K562 (cell line): ENCODE results near the gene LATS1. TPM values are rescaled to one million over a fixed set of nuclear protein-coding genes. Genes with fewer than 3 reads are reported as not detected.
A peak's percentile ranks its signal among the peaks of the same experiment; 100 is the strongest.

Experiments used
- ATF3 ChIP-seq, 2 experiments: fragments of 450-650 bp in 1 of 2; sonication (generic) in 1 of 2; formaldehyde crosslinking in 1 of 2; IDR thresholded peaks in 1 of 2; conservative IDR thresholded peaks in 1 of 2; 2 replicates each; pipeline versions ENCODE4 v1.6.1 to v1.8.1; 2016 to 2023; ENCODE audit warnings: mild to moderate bottlenecking in 2 of 2, moderate library complexity in 2 of 2, inconsistent platforms in 1 of 2, missing genetic modification reagents in 1 of 2
- CHCHD3 ChIP-seq: fragments of 250-450 bp; sonication (Bioruptor Pico); IDR thresholded peaks from 2 replicates; pipeline ENCODE4 v2.1.2; 2022; ENCODE audit warnings: mild to moderate bottlenecking
- CSDE1 ChIP-seq, 2 experiments: fragments of 450-650 bp; IDR thresholded peaks; 2 replicates each; pipeline ENCODE4 v1.6.1; 2016; ENCODE audit warnings: mild to moderate bottlenecking in 1 of 2
- DMBX1 ChIP-seq: fragments of 250-450 bp; sonication (Bioruptor Pico); IDR thresholded peaks from 2 replicates; pipeline ENCODE4 v1.8.0; 2022; ENCODE audit warnings: inconsistent platforms, mild to moderate bottlenecking, moderate library complexity, borderline replicate concordance
- EP300 ChIP-seq: IDR thresholded peaks from 2 replicates; pipeline ENCODE4 v1.6.1; 2012; ENCODE audit warnings: low read length, improper control_type of control experiment
- HDAC1 ChIP-seq, 2 experiments: fragments of 450-650 bp; IDR thresholded peaks; 2 replicates each; pipeline ENCODE4 v1.6.1; 2016 to 2017; ENCODE audit warnings: inconsistent platforms in 1 of 2, mild to moderate bottlenecking in 1 of 2, moderate library complexity in 1 of 2
- HMG20A ChIP-seq: fragments of 450-650 bp; formaldehyde crosslinking; conservative IDR thresholded peaks from 2 replicates; pipeline ENCODE4 v1.4.0; 2020; ENCODE audit warnings: mild to moderate bottlenecking, mixed read lengths
- HNRNPH1 ChIP-seq: fragments of 200-400 bp; formaldehyde crosslinking; optimal IDR thresholded peaks from 2 replicates; pipeline ENCODE3; 2017; ENCODE audit warnings: low read depth, mild to moderate bottlenecking, low read length, moderate library complexity
- JUND ChIP-seq, 2 experiments: IDR thresholded peaks; 2 replicates in 1 of 2; 3 replicates in 1 of 2; pipeline ENCODE4 v1.6.1; 2011; ENCODE audit warnings: borderline replicate concordance in 2 of 2, low read depth in 2 of 2, low read length in 2 of 2, improper control_type of control experiment in 1 of 2, missing biosample characterization in 1 of 2, missing genetic modification characterization in 1 of 2, missing genetic modification reagents in 1 of 2
- MAZ ChIP-seq, 2 experiments: fragments of 450-650 bp in 1 of 2; sonication (generic) in 1 of 2; formaldehyde crosslinking; IDR thresholded peaks in 1 of 2; conservative IDR thresholded peaks in 1 of 2; 2 replicates each; pipeline versions ENCODE4 v1.4.0 to v1.5.0; 2020; ENCODE audit warnings: mild to moderate bottlenecking in 1 of 2, missing genetic modification reagents in 1 of 2
- MYNN ChIP-seq, 2 experiments: sonication (generic); formaldehyde crosslinking in 1 of 2; IDR thresholded peaks; 2 replicates each; pipeline versions ENCODE4 v1.5.0 to v1.6.1; 2016 to 2020; ENCODE audit warnings: antibody characterized with exemption in 1 of 2, missing genetic modification reagents in 1 of 2
- PHF20 ChIP-seq: fragments of 450-650 bp; IDR thresholded peaks from 2 replicates; pipeline ENCODE4 v1.6.1; 2018; ENCODE audit not compliant: partially characterized antibody
- SFPQ ChIP-seq: fragments of 200-400 bp; formaldehyde crosslinking; IDR thresholded peaks from 2 replicates; pipeline ENCODE4 v1.6.1; 2017; ENCODE audit warnings: mild to moderate bottlenecking, low read depth, low read length, moderate library complexity
- TAL1 ChIP-seq: fragments of 450-650 bp; IDR thresholded peaks from 2 replicates; pipeline ENCODE4 v1.6.1; 2016; ENCODE audit warnings: mild to moderate bottlenecking
- ZNF197 ChIP-seq: fragments of 200-800 bp; sonication (Bioruptor generic); IDR thresholded peaks from 2 replicates; pipeline ENCODE4 v1.6.1; 2016; ENCODE audit warnings: low read depth, missing genetic modification characterization, missing compliant biosample characterization
- ZNF583 ChIP-seq: fragments of 250-450 bp; sonication (Bioruptor Pico); IDR thresholded peaks from 2 replicates; pipeline ENCODE4 v1.4.0; 2020
- ZNF780A ChIP-seq: fragments of 250-450 bp; sonication (Bioruptor Pico); IDR thresholded peaks from 2 replicates; pipeline ENCODE4 v1.5.0; 2021; ENCODE audit warnings: mild to moderate bottlenecking
- ZNF830 ChIP-seq: fragments of 250-450 bp; sonication (Bioruptor Pico); IDR thresholded peaks from 2 replicates; pipeline ENCODE4 v1.5.0; 2021; ENCODE audit warnings: mild to moderate bottlenecking
- ZSCAN29 ChIP-seq: fragments of 450-650 bp; IDR thresholded peaks from 2 replicates; pipeline ENCODE4 v1.6.1; 2017
- polyA plus RNA-seq, 8 experiments: library from polyadenylated mRNA; depleted of rRNA in 4 of 8; stranded (reverse) in 5 of 8; unstranded in 3 of 8; fragments of >200 nt; fragmentation: Nextera tagmentation in 2 of 8; fragmentation: Illumina TruSeq in 1 of 8; extraction: Ambion mirVana in 2 of 8; extraction: Trizol in 1 of 8; gene quantifications; 2 replicates each; pipeline versions ENCODE4 v1.2.1 to v1.2.3, GENCODE V29; 2011 to 2014; ENCODE audit warnings: inconsistent platforms in 1 of 8, missing spikeins in 1 of 8
- total RNA-seq, 7 experiments: library from RNA; depleted of rRNA in 6 of 7; stranded (reverse); fragments of >200 nt in 6 of 7; fragmentation: Illumina TruSeq in 2 of 7; extraction: Trizol in 2 of 7; gene quantifications; 2 replicates each; pipeline versions ENCODE4 v1.2.1 to v1.2.3, GENCODE V29; 2011 to 2021; ENCODE audit warnings: low replicate concordance in 1 of 7
- TF ChIP-seq, protein P1 (sequence below): sonication (generic); formaldehyde crosslinking; IDR thresholded peaks from 2 replicates; pipeline ENCODE4 v1.4.0; 2020; ENCODE audit warnings: mild to moderate bottlenecking, missing genetic modification reagents
- TF ChIP-seq, protein P2 (sequence below): fragments of 450-650 bp; IDR thresholded peaks from 2 replicates; pipeline ENCODE4 v1.6.1; 2016; ENCODE audit warnings: low read depth, mild to moderate bottlenecking, moderate library complexity

The LATS1 gene
- total and polyA plus RNA-seq, 9 of the 15 experiments (the other 6 are each of a cell fraction or from before 2014, with no cell fraction given) = 5.0 to 36.3 (median 18.4) TPM

GRCh38 chr6:149717588-149718458 is at the start of gene LATS1 (continued):
- TF ChIP-seq, protein P1, sequence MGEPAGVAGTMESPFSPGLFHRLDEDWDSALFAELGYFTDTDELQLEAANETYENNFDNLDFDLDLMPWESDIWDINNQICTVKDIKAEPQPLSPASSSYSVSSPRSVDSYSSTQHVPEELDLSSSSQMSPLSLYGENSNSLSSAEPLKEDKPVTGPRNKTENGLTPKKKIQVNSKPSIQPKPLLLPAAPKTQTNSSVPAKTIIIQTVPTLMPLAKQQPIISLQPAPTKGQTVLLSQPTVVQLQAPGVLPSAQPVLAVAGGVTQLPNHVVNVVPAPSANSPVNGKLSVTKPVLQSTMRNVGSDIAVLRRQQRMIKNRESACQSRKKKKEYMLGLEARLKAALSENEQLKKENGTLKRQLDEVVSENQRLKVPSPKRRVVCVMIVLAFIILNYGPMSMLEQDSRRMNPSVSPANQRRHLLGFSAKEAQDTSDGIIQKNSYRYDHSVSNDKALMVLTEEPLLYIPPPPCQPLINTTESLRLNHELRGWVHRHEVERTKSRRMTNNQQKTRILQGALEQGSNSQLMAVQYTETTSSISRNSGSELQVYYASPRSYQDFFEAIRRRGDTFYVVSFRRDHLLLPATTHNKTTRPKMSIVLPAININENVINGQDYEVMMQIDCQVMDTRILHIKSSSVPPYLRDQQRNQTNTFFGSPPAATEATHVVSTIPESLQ = no peak; the same call in none of the 2 replicates
- TF ChIP-seq CSDE1 (IDR thresholded peaks at IDR 0.05) (no peak; a peak in 1 of 4 replicates), ATF3 (IDR thresholded peaks at IDR 0.05) (no peak), ATF3 (CRISPR knock-in tag; conservative IDR thresholded peaks at IDR 0.05) (peak; percentile 84), JUND (IDR thresholded peaks at IDR 0.05; ENCODE audit: borderline replicate concordance, low read depth, low read length) (no peak), JUND (tag; IDR thresholded peaks at IDR 0.05; ENCODE audit: borderline replicate concordance, low read depth, low read length) (no peak; the same call in 2 of the 3 replicates), TAL1 (no peak), ZNF583 (peak; percentile 55; the same call in 1 of the 2 replicates), HMG20A (CRISPR knock-in tag) (no peak), DMBX1 (CRISPR knock-in tag) (peak; percentile 51; the same call in 1 of the 2 replicates), EP300 (no peak; the same call in 1 of the 2 replicates), ZNF197 (CRISPR knock-in tag) (peak; percentile 85), SFPQ (no peak), HDAC1 (IDR thresholded peaks at IDR 0.05) (peak in 1 of 2 experiments; percentile 53; a peak in 1 of 4 replicates), ZNF780A (CRISPR knock-in tag) (no peak), CHCHD3 (no peak), ZSCAN29 (no peak), HNRNPH1 (no peak), MAZ (CRISPR knock-in tag; conservative IDR thresholded peaks at IDR 0.05 in 1 of 2, IDR thresholded peaks at IDR 0.05 in 1 of 2) (peak; percentile 93 to 97), PHF20 (peak; percentile 80), ZNF830 (CRISPR knock-in tag) (peak; percentile 64), MYNN (IDR thresholded peaks at IDR 0.05) (no peak; the same call in 1 of the 2 replicates), MYNN (CRISPR knock-in tag; IDR thresholded peaks at IDR 0.05) (no peak)
- TF ChIP-seq, protein P2, sequence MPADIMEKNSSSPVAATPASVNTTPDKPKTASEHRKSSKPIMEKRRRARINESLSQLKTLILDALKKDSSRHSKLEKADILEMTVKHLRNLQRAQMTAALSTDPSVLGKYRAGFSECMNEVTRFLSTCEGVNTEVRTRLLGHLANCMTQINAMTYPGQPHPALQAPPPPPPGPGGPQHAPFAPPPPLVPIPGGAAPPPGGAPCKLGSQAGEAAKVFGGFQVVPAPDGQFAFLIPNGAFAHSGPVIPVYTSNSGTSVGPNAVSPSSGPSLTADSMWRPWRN = no peak
